Colonic mucosa (tissue), 4 donors: ENCODE results near the gene GNAS. TPM values are rescaled to one million over a fixed set of nuclear protein-coding genes. Genes with fewer than 3 reads are reported as not detected.

Experiments used
- DNase-seq: peaks from one replicate; pipeline ENCODE4 v3.0.0-alpha.2; 2020
- H3K27ac ChIP-seq: fragments of 200-600 bp; one replicate; pipeline ENCODE4 v1.8.0; 2021
- H3K27me3 ChIP-seq: fragments of 200-600 bp; one replicate; pipeline ENCODE4 v1.8.0; 2021
- H3K36me3 ChIP-seq: fragments of 200-600 bp; one replicate; pipeline ENCODE4 v1.8.0; 2021
- H3K4me1 ChIP-seq: fragments of 200-600 bp; one replicate; pipeline ENCODE4 v1.8.0; 2021; ENCODE audit warnings: mild to moderate bottlenecking
- H3K4me3 ChIP-seq: fragments of 200-600 bp; one replicate; pipeline ENCODE4 v1.8.0; 2021
- H3K9ac ChIP-seq, 2 donors: one replicate each; pipeline ENCODE4 v1.7.0; 2013; ENCODE audit warnings: control low read depth in 2 of 2, low read depth in 2 of 2, low read length in 2 of 2
- H3K9me3 ChIP-seq: fragments of 200-600 bp; one replicate; pipeline ENCODE4 v1.8.0; 2021
- CTCF ChIP-seq: fragments of 200-600 bp; IDR thresholded peaks from one replicate; pipeline ENCODE4 v1.8.0; 2022; ENCODE audit warnings: antibody characterized with exemption, mild to moderate bottlenecking
- intact Hi-C: fragments of 100-400 bp; cut with DNase I; formaldehyde crosslinking; loops from one replicate; pipeline ENCODE4 v1.14.1; 2022
- total RNA-seq, 2 donors: library from RNA; stranded (reverse); fragmentation: NEBNext Ultra II Directional in 1 of 2; extraction: Animal tissue kit (Norgen Biotek cat#: 25700) in 1 of 2; gene quantifications; one replicate each; pipeline ENCODE4 v1.2.1, GENCODE V29; 2021
- donor health status: healthy.
- donor health status: DM: no; HTN: no; CAD: no.
- donor health status: DM: no; HTN: no; CAD: no.

Gene GNAS
- total RNA-seq, 2 donors from 2014 or later: 683 to 715 TPM

GRCh38 chr20:58877976-58878360 lies 25.5 kb downstream of the GNAS start:
- DNase-seq: no peak
- no peak overlapping the region for H3K27ac ChIP-seq
- H3K9ac ChIP-seq: no peak overlapping the region
- intact Hi-C loops: no loop called here
- no peaks in the 10 kb centered on the region for H3K9me3 ChIP-seq
- H3K4me1 ChIP-seq: no peaks in the 10 kb centered on the region
- no peak for TF ChIP-seq CTCF
- H3K36me3 ChIP-seq: no peaks in the 10 kb centered on the region
- no peak overlapping the region for H3K4me3 ChIP-seq
- no peaks in the 10 kb centered on the region for H3K27me3 ChIP-seq

GRCh38 chr20:58878399-58878798 lies 25.9 kb downstream of the GNAS start:
- Histone ChIP-seq H3K4me3 (no peak overlapping the region), H3K27ac (no peak overlapping the region), H3K4me1 (no peaks in the 10 kb centered on the region), H3K9me3 (no peaks in the 10 kb centered on the region), H3K27me3 (no peaks in the 10 kb centered on the region), H3K36me3 (no peaks in the 10 kb centered on the region), H3K9ac (no peak overlapping the region)
- intact Hi-C loops: no loop called here
- no peak for DNase-seq
- no peak for TF ChIP-seq CTCF

- no peak overlapping the region for H3K27ac ChIP-seq
- H3K9me3 ChIP-seq: no peaks in the 10 kb centered on the region
- H3K27me3 ChIP-seq: no peaks in the 10 kb centered on the region
- no peak for TF ChIP-seq CTCF
- no peak overlapping the region for H3K4me3 ChIP-seq
- no peak for DNase-seq
- intact Hi-C loops: no loop called here
- H3K9ac ChIP-seq: no peak overlapping the region
- no peaks in the 10 kb centered on the region for H3K36me3 ChIP-seq
- no peaks in the 10 kb centered on the region for H3K4me1 ChIP-seq
Observed at GRCh38 chr20:58880441-58880840, 27.9 kb downstream of the GNAS start.

- no peak for DNase-seq
- TF ChIP-seq CTCF: no peak
- Histone ChIP-seq H3K9me3 (no peaks in the 10 kb centered on the region), H3K36me3 (no peaks in the 10 kb centered on the region), H3K9ac (no peak overlapping the region), H3K27ac (no peak overlapping the region), H3K4me1 (no peaks in the 10 kb centered on the region), H3K4me3 (no peak overlapping the region), H3K27me3 (no peaks in the 10 kb centered on the region)
- intact Hi-C loops: no loop called here
Observed at GRCh38 chr20:58880994-58881752, 28.7 kb downstream of the GNAS start.

- Histone ChIP-seq H3K4me1 (no peaks in the 10 kb centered on the region), H3K4me3 (no peak overlapping the region), H3K9me3 (no peaks in the 10 kb centered on the region), H3K27me3 (no peaks in the 10 kb centered on the region), H3K9ac (no peak overlapping the region), H3K27ac (no peak overlapping the region), H3K36me3 (no peaks in the 10 kb centered on the region)
- TF ChIP-seq CTCF: no peak
- DNase-seq: no peak
- intact Hi-C loops: no loop called here
Observed at GRCh38 chr20:58882704-58883089, 30.2 kb downstream of the GNAS start.
